ENCODE results near the gene RFX7. TPM values are rescaled to one million over a fixed set of nuclear protein-coding genes. Genes with fewer than 3 reads are reported as not detected.
"Not testable (repeated sequence)": the region's sequence is repeated elsewhere in the genome, so short reads cannot be mapped to it uniquely, and the experiment has no call there.

RFX7 gene
- total RNA-seq, 4 donors from 2014 or later: 8.7 to 51.5 (median 12.9) TPM

DNA sequence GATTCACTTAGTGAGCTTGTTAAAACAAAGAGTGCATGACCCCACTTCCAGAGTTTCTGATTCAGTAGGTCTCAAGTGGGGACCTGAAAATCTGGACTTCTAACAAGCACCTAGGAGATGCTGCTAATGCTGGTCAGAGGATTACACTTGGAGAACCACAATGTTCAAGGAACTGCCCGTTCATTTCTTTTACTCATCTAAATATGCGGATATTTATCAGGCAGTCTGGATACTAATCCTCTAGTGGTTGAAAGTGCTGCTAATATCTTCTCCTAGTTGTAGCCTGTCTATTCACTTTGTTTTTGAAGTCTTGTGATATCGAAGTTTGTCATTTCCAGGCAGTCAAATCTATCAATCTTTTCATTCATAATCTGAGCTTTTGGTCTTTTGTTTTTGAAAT is 86.8 kb downstream of the RFX7 start:
- TF ChIP-seq, protein P1, sequence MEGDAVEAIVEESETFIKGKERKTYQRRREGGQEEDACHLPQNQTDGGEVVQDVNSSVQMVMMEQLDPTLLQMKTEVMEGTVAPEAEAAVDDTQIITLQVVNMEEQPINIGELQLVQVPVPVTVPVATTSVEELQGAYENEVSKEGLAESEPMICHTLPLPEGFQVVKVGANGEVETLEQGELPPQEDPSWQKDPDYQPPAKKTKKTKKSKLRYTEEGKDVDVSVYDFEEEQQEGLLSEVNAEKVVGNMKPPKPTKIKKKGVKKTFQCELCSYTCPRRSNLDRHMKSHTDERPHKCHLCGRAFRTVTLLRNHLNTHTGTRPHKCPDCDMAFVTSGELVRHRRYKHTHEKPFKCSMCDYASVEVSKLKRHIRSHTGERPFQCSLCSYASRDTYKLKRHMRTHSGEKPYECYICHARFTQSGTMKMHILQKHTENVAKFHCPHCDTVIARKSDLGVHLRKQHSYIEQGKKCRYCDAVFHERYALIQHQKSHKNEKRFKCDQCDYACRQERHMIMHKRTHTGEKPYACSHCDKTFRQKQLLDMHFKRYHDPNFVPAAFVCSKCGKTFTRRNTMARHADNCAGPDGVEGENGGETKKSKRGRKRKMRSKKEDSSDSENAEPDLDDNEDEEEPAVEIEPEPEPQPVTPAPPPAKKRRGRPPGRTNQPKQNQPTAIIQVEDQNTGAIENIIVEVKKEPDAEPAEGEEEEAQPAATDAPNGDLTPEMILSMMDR (IDR thresholded peaks at IDR 0.05): no peak
- TF ChIP-seq EP300 (IDR thresholded peaks at IDR 0.05; ENCODE audit: low read depth): no peak
- TF ChIP-seq POLR2A (IDR thresholded peaks at IDR 0.05): no peak
- no peak for TF ChIP-seq POLR2AphosphoS5 (IDR thresholded peaks at IDR 0.05)
- no peaks in the 10 kb centered on the region for H3K4me1 ChIP-seq
- H3K27me3 ChIP-seq: no peaks in the 10 kb centered on the region
- no peak for DNase-seq
- no peak overlapping the region for H3K4me3 ChIP-seq
- H3K27ac ChIP-seq: no peak overlapping the region
- intact Hi-C loops (cut with DNase I; ENCODE audit: low total_unique reads) (no loop called here), in situ Hi-C loops (cut with MboI; ENCODE audit: low pct_ligation_motif_present in 1 of 4, low pct_unique_long_range_greater_than_20kb in 1 of 4, low sequenced_read_pairs in 3 of 4) (no loop called here)
- 96% methylated on average over 3 of the region's 3 CpGs for WGBS, 2 donors (ENCODE audit: low coverage in 1 of 2)
- H3K9me3 ChIP-seq: peaks cover 0 to 3% of the 10 kb centered on the region in 2 donors
- no peaks in the 10 kb centered on the region for H3K36me3 ChIP-seq

DNA sequence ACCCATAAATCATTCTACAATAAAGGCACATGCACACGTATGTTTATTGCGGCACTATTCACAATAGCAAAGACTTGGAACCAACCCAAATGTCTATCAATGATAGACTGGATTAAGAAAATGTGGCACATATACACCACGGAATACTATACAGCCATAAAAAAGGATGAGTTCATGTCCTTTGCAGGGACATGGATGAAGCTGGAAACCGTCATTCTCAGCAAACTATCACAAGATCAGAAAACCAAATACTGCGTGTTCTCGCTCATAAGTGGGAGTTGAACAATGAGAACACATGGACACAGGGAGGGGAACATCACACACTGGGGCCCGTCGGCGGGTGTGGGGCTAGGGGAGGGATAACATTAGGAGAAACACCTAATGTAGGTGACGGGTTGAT is 88.4 kb downstream of the RFX7 start:
- WGBS, 2 donors (ENCODE audit: low coverage in 1 of 2): 95 to 100% methylated on average over 10 of the region's 10 CpGs
- H3K4me1 ChIP-seq; H3K27ac ChIP-seq; DNase-seq; H3K27me3 ChIP-seq; H3K4me3 ChIP-seq; in situ Hi-C loops (cut with MboI; ENCODE audit: low pct_ligation_motif_present in 1 of 4, low pct_unique_long_range_greater_than_20kb in 1 of 4, low sequenced_read_pairs in 3 of 4); H3K36me3 ChIP-seq; intact Hi-C loops (cut with DNase I; ENCODE audit: low total_unique reads); H3K9me3 ChIP-seq: not testable (repeated sequence)

DNA sequence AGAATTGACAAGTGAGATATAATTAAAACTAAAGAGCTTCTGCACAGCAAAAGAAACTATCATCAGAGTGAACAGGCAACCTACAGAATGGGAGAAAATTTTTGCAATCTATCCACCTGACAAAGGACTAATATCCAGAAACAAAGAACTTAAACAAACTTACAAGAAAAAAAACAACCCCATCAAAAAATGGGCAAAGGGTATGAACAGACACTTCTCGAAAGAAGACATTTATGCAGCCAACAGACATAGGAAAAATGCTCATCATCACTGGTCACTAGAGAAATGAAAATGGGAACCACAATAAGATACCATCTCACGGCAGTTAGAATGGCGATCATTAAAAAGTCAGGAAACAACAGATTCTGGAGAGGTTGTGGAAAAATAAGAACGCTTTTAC is 88.9 kb downstream of the RFX7 start:
- H3K36me3 ChIP-seq; H3K4me3 ChIP-seq; DNase-seq; intact Hi-C loops (cut with DNase I; ENCODE audit: low total_unique reads); in situ Hi-C loops (cut with MboI; ENCODE audit: low pct_ligation_motif_present in 1 of 4, low pct_unique_long_range_greater_than_20kb in 1 of 4, low sequenced_read_pairs in 3 of 4); H3K4me1 ChIP-seq; H3K27me3 ChIP-seq; H3K27ac ChIP-seq; H3K9me3 ChIP-seq: not testable (repeated sequence)
- 98 to 100% methylated on average over 2 to 4 of the region's 4 CpGs for WGBS, 2 donors (ENCODE audit: low coverage in 1 of 2)

DNA sequence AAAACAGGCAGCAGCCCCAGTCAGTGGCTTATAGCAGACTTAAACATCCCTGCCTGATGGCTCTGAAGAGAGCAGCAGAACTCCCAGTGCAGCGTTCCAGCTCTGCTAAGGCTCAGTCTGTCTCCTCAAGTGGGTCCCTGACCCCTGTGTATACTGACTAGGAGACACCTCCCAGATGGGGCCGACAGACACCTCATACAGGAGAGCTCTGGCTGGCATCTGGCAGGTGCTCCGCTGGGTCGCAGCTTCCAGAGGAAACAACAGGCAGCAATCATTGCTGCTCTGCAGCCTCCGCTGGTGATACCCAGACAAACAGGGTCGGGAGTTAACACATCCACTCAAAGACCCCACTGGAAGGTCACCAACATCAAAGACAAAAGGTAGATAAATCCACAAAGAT is 93.5 kb downstream of the RFX7 start:
- Histone ChIP-seq H3K27me3 (no peaks in the 10 kb centered on the region), H3K36me3 (no peaks in the 10 kb centered on the region), H3K9me3 (no peaks in the 10 kb centered on the region), H3K27ac (no peak overlapping the region), H3K4me3 (no peak overlapping the region), H3K4me1 (no peaks in the 10 kb centered on the region)
- intact Hi-C loops (cut with DNase I; ENCODE audit: low total_unique reads): no loop called here
- WGBS, 2 donors (ENCODE audit: low coverage in 1 of 2): 95% methylated on average over 6 of the region's 6 CpGs; no CpG with 5 or more reads in 1 of the 2 donors
- in situ Hi-C loops (cut with MboI; ENCODE audit: low pct_ligation_motif_present in 1 of 4, low pct_unique_long_range_greater_than_20kb in 1 of 4, low sequenced_read_pairs in 3 of 4): no loop called here
- no peak for DNase-seq
- TF ChIP-seq POLR2AphosphoS5 (IDR thresholded peaks at IDR 0.05): no peak

DNA sequence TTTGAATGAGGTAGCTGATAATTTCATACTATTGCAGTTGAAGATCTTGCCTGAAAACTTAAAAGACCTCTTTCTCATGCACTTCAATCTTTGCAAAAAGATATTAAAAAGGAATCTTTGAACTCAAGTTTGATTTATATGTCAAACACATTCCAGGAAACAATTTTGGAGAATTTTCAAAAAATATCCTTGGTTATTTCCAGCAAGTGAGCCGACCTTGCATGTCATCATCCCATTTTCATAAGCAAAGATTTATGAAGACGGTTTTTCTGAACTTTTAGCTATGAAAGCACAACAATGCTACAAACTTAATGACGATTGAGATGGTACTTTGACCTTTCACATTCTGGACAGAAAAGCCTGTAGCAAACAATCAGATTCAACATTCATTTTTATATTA is 95.6 kb downstream of the RFX7 start:
- in situ Hi-C loops (cut with MboI; ENCODE audit: low pct_ligation_motif_present in 1 of 4, low pct_unique_long_range_greater_than_20kb in 1 of 4, low sequenced_read_pairs in 3 of 4): no loop called here
- H3K27me3 ChIP-seq: no peaks in the 10 kb centered on the region
- no peak overlapping the region for H3K27ac ChIP-seq
- no peak for DNase-seq
- intact Hi-C loops (cut with DNase I; ENCODE audit: low total_unique reads): no loop called here
- H3K36me3 ChIP-seq: no peaks in the 10 kb centered on the region
- TF ChIP-seq POLR2AphosphoS5 (IDR thresholded peaks at IDR 0.05): no peak
- no peak for TF ChIP-seq POLR2A (IDR thresholded peaks at IDR 0.05)
- no peak for TF ChIP-seq EP300 (IDR thresholded peaks at IDR 0.05; ENCODE audit: low read depth)
- TF ChIP-seq, protein P1 (IDR thresholded peaks at IDR 0.05): no peak
- H3K4me3 ChIP-seq: no peak overlapping the region
- no peaks in the 10 kb centered on the region for H3K4me1 ChIP-seq
- H3K9me3 ChIP-seq: no peaks in the 10 kb centered on the region
- 95% methylated on average over 3 of the region's 3 CpGs for WGBS, 2 donors (ENCODE audit: low coverage in 1 of 2)

DNA sequence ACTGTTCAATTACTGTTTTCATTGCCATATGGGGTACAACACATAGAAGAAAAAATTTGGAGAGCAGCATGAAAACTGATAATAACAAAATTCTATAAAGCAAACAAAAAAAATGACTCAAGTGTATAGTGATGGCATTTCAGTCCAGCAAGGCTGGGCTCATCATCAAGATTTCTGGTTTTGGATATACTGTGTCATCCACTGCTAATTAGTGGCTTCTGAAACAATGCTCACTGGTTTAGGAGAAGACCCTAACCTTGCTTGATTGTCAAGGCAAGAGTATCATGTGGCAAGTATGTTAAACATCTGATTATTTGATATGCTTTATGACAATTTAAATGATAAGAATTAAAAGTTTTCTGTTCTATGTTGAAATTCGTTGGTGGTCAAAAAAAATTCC is 96.9 kb downstream of the RFX7 start:
- intact Hi-C loops (cut with DNase I; ENCODE audit: low total_unique reads): no loop called here
- in situ Hi-C loops (cut with MboI; ENCODE audit: low pct_ligation_motif_present in 1 of 4, low pct_unique_long_range_greater_than_20kb in 1 of 4, low sequenced_read_pairs in 3 of 4): no loop called here
- TF ChIP-seq POLR2AphosphoS5 (IDR thresholded peaks at IDR 0.05) (no peak), EP300 (IDR thresholded peaks at IDR 0.05; ENCODE audit: low read depth) (no peak), POLR2A (IDR thresholded peaks at IDR 0.05) (no peak)
- TF ChIP-seq, protein P1 (IDR thresholded peaks at IDR 0.05): no peak
- H3K27me3 ChIP-seq: no peaks in the 10 kb centered on the region
- DNase-seq: no peak
- H3K4me3 ChIP-seq: no peak overlapping the region
- H3K9me3 ChIP-seq: no peaks in the 10 kb centered on the region
- H3K4me1 ChIP-seq: no peaks in the 10 kb centered on the region
- no peak overlapping the region for H3K27ac ChIP-seq
- 72 to 93% methylated on average over 1 of the region's 1 CpG for WGBS, 2 donors (ENCODE audit: low coverage in 1 of 2)
- H3K36me3 ChIP-seq: peaks cover 0 to 9% (median 0%) of the 10 kb centered on the region in 4 donors

Measured in transverse colon (tissue), 4 donors.